ENCODE measurements around the gene CFAP92.

CFAP92 gene, protein sequence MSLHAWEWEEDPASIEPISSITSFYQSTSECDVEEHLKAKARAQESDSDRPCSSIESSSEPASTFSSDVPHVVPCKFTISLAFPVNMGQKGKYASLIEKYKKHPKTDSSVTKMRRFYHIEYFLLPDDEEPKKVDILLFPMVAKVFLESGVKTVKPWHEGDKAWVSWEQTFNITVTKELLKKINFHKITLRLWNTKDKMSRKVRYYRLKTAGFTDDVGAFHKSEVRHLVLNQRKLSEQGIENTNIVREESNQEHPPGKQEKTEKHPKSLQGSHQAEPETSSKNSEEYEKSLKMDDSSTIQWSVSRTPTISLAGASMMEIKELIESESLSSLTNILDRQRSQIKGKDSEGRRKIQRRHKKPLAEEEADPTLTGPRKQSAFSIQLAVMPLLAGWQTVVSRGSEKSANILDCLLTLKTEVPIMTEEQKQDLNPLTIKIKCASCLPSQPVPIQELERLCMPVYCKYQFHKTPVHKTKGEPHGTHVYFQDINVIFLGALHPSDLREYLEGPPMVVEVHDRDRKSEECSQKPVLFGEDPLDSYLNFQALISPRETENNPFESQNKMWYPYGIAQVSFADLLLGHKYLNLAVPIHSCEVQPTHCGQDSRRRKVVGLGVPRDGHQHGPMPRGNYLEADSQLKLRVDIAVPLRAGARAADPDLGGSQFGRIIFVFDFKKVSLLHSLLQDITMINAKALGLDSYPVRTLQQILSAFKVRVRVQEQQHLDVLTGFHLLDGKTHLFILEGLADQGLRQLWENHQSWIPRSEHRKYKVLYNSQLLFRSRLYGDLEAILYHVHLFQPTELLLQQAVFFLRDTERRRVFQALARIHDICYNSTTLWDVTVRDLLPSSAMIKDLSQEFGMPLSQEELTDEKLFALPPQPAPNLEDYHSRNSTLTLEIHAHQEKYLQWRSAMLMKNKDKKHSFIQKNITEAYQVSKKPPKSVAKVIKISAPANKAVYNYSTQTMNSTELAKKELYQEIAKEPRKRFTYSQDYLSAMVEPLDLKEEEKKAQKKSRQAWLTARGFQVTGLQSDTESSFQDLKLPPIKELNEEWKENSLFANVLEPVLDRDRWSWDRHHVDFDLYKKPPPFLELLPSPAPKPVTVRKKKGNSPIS

DNA sequence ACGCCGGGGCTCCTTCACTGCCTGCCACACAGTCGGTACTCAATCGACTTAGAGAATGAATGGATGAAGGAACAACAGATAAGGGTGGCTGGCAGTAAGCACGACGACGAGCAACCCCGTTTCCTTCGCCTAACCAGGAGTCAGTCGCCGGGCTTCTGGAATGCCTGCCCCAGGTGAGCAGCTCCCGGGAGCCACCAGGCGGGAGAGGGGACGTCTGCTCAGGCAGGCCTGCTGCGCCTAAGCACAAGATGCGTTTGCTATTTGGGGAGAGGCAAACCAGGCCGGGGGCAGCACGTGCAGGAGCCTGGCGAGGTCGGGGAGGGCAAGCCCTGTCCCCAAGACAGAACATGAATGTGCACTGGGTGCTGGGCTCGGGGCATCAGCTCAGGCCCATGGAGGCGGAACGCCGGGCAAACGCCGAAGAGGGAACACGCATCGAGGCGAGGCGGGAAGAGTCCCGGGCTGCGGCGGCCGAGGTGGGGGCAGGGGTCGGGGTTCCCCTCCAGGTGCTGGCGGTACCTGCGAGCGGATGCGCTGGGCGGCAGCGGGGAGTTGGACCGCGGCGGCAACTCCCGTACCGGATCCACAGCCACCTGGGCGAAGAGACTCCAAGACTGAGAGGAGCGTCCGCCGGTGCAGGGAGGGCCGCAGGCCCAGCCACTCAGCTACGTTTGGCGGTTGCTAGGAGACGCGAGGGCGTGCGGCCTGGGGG lies at the start of gene CFAP92:
CFAP92 (minus strand) TSS at position 616 of the 712 bp plus-strand sequence. CDS start 772 bp downstream, outside the sequence.
- DNase-seq: peak; percentile 97

DNA sequence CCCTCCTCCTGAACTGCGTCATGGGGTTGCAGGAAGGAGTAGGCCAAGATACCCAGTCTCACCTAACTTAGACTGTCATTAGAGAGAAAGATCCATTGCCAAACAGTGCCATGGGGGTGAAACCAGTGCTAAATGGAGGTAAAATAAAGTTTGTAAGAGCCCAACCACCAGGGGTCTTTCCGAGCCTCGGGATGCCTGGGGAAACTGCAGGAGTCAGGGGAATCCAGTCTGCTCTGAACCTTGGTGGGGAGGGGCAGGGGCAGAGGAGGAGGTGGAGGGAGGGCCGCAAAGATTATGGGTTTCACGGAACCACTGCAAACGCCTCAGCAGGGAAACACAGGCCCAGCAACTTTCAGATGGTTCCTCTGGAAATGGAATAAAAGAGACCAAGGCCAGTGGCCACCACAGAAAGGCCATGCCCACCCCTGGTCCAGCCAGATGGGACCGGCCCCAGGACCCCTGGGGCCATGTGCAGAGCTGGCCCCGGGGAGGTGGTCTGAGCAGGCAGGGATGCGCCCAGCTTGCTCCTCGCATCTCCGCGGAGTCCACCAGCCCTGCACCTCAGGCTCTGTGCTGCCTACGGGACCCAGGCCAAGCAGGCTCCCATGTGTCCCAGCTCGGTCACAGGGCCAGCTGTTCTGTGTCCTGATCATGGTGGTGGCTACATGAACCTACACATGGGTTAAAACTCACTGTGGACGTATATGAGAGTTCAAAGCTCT lies 46.9 kb upstream of the CFAP92 start:
- DNase-seq: peak; percentile 50

DNA sequence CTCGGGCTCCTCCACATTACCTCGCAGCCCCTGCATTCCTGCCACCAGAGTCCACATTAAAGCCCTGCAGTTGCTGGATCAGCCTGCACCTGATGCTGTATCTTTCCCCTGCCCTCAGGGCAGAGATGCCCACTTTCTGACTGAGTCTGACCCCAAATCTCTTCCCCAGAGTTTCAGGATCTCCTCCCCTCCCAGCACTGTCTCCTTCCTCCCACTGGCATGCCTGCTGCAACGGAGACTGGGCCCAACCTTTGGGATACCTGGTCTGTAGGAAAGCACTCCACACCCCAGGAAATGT lies 46.1 kb upstream of the CFAP92 start:
- no peak for DNase-seq

DNA sequence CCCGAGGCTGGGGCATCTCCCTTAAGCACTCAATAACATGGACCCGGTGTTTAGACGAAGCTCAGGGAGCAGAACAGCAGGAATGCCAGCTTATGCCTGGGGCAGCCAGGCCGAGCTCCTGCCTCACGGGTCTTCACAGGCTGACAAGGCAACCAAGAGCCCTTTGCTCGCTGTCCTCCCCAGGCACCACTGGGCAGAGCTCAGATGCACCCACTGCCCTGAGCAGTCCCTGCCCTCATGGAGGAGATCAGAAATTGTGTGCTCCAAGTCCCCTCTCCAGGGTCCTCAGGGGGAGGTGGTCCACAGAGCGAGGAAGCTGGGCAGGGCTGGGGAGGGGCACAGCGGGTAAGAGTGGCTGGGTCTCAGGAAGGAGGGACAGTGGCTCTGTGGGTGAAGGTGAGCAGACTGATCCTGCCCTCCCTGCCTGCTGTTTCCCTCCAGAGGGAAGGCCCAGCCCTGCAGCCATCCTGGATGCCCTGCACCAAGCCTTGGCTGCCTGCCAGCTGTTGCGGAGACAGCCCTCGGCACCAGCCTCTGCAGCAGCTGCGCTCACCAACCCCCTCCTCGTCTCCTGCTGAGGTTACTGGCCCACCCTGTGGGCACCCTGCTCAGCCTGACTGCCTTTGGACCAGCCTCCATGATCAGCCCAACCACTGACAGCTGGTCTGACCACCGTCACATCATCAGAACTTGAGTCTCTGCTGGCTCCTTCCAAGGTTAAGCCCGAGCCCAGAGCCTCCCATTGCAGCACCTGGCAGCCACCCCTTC lies 45.6 kb upstream of the CFAP92 start:
- peak; percentile 58 for DNase-seq

DNA sequence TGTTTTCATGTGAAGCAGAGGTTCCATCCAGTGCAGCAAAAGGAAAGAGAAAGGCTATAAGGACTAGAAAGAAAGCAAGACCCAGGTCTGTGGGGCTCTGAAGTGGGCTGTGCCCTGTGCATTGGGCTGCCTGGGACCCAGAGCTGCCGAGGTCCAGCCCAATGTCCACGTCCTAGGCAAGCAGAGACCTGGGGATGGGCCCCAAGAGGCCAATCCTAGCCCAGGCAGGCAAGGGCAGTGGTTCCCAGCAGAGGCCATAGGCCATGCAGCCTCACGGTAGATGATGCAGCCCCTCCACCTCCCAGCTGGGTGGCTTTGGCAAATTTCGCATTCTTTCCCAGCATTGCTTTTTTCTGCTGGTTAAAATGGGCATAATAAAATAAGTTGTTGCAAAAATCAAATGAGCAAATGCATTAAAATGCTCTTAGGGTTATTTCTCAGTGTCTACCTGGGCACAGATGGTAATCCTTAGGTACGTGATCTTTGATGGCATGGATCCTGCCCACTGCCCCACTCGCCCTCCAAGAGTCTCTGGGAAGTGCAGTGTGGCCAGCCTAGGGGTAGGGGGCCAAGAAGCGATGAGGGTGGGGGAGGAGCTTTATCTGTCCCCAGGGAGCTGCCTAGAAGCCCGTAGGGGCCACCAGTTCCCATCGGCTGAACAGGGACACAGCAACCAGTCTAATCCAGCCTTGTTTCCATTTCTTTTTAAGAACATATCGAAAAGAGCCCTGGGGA lies 44.4 kb upstream of the CFAP92 start:
- peak; percentile 52 for DNase-seq

DNA sequence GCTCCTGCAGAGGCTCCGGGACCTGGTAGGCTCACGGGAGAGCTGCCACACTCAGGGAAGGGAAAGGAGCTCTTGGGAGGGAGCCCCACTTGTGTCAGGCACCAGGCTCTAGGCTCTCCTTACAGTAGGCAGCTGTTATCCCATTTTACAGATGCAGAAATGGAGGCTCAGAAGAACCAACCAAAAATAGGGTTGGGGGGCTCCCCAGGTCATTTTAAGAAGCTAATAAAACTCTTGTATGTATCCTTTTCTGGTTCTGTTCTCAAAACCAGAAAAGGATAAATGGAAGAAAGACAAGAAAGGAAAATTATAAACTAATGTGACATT lies 43.2 kb upstream of the CFAP92 start:
- no peak for DNase-seq

DNA sequence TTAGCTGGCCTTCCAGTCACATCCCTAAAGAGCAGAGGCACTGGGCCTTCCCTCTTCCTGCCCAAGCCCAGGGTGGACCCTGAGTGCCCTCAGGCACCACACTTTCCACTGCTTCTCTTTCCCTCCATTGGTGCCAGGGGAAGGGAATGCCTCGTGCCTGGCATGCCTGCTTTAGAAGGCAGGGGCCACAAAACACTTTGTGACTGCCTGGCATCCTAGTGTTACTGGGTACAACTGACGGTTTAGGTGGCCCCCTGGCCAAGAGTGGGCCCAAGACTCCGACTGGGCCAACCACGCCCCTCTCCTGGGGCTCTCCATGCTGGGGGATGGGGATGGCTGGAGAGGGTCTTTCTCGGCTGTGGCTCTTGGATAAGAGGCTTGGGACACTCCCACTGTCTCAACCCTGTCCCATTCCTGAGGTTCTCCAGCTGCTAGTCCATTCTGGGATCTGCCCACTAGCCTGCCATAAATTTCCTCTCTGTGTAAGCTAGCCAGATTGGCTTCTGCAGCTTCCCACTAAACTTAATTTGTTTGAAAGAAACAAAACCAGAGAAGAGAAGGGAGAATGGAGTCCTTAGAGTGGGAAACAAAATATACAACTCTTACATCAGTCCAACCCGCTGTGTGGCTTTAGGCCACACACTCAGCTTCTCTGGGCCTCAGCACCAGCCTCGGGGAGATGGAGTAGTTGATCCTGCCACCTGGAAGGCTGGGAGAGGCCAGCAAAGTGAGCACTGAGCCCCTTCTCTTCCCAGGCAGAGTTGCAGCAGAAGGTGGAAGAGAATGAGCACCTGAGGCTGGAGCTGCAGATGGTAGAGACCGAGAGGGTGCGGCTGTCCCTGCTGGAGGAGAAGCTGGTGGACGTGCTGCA lies 42.6 kb upstream of the CFAP92 start:
- peak; percentile 53 for DNase-seq

DNA sequence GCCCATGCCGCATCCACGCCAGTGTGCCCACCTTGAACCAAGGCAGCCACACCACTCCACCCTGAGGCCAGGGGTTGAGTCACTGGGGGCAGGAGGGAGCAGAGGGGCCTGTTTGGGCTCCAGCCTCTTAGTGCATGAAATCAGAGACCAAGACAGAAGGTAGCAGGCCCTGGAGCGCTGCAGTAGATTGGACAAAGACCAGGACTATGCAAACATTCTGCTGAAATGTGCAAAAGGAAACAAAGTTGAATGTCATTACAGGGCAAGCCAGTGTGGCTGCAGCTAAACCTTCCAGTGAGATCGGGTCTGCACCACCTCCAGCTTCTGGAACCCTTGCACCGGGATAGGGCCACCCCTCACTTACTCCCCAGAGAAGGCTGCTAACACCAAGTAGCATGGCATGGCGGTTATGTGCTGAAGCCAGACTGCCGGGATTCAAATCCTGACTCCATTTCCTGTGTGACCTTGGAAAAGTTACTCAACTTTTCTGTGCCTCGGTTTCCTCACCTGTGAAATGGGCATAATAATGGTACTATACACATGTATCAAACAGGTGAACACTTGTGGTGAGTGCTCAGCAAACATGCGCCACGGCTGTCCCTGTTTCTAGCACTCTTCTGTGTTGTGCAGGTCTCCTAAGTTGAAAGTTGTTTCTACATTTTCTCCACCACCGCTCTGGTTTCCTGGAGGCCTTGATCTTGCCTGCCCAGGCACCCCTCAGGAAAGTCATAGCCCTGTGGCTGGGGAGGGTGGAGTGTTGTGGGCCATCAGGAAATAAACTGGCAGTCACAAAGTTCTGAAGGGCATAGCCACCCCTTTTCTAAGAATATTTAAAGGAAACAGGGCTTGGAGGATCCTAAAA lies 41.7 kb upstream of the CFAP92 start:
- peak; percentile 57 for DNase-seq

DNA sequence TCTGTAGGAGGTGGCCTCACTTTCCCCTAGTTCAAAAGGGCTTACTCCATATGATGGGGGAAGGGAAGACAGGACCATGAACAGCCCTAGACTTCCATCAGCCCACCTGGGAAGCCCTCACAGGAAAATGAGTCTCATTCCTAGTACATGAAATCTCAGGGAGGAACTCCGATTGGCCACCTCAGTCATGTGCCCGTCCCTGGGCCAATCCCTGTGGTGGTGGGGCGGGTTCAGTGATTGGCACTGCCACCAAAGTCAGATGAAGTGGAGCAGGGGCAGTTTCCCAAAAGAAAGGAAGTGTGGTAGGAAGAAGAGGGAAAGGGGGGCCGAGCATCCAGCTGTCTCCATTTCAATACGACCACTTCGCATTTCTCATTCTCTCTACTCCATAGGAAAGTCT lies 40.8 kb upstream of the CFAP92 start:
- DNase-seq: peak; percentile 60

DNA sequence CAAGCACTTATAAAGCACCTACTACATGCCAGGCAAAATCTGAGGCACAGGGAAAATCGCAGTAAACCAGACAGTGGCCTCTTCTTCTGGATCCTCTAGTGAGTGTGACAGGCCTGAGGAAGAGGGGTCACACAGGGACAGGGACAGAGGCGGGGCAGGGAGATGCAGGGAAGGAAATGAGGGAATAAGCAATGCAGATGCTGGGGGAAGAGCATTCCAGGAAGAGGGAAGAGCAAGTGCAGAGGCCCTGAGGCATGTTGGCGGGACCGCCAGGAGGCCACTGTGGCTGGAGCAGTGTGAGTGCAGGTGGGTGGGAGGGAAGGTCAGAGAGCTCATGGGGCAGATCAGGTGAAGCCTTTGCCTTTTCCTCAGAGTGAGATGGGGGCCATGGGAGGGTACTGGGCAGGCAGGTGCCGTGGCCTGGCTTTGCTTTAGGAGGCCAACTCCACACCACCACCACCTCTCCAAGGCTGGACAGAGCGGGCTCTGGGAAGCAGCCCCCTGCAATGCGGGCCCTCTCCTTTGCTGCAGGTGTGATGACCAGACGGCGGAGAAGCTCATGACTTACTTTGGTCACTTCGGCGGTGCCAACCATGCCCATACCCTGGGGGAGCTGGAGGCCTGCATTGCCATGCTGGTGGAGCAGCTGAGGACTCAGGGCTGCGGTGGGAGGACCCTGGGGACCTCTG lies 39.9 kb upstream of the CFAP92 start:
- DNase-seq: peak; percentile 42

DNA sequence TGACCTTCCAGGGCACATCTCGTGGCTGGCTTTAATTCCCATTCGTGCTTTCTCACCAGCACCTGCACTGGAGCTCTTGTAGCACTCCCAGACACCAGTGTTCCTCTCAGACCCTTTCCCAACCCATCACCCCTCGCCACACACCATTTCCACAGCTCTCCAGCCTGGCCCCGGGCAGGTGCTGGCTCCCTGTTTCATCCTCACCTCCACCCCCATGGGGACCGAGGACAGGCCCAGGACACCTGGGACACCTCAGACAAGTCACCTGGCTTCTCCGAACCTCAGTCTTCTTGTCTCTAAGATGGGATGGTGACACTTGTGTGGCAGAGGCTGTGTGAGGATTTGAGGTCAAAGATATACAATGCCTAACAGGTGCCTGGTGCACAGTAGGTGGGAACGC lies 39.3 kb upstream of the CFAP92 start:
- DNase-seq: peak; percentile 36

DNA sequence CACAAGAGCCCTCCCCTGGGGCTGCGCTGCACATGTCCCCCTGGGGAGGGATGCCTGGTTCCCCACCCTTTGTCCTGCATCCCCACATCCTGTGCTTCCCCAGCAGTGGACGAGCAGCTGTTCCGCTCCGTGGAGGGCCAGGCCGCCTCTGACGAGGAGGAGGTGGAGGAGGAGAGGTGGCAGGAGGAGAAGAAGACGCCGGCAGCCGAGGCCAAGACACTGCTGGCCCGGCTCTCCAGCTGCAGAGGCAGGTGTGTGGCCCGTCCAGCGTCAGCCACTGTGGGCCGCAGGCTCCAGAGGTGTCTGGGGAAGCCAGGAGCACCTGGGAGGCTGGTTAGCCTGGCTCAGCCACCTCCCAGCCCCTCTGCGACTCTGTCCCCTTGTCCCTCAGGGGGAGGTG lies 38.8 kb upstream of the CFAP92 start:
- no peak for DNase-seq

DNA sequence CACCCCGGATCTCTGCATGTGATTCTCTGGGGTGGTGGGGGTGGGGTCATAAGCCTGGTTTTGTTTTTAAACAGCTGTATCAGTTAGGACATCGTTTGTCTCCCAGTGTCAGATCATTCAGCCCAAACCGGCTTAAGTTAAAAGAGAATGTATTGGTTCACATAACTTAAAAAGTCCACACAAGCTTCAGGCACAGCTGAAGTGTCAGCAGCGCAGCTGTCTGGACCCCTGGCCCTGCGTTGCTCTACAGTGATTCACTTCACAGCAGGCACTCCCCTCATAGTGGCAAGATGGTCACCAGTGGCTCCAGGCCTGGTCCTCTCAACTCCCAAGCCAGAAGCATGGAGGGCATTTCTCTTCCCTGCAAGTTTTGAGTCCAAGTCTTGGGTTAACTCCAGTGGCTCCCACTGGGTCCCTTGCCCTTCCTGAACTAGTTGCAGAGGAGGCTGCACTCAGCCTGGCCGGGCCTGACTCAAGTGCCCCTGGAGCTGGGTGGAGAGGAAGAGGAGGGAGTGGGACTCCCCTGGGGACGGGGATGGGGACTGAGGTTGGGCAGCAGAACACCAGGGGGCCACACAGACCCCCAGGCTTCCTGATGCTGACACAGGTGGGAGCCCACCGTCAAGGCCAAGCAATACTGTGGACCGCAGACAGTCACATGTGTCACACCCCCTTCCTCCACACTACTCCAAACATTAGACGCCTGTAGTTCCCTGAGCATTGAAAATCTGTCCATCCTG lies 37.8 kb upstream of the CFAP92 start:
- DNase-seq: peak; percentile 27

DNA sequence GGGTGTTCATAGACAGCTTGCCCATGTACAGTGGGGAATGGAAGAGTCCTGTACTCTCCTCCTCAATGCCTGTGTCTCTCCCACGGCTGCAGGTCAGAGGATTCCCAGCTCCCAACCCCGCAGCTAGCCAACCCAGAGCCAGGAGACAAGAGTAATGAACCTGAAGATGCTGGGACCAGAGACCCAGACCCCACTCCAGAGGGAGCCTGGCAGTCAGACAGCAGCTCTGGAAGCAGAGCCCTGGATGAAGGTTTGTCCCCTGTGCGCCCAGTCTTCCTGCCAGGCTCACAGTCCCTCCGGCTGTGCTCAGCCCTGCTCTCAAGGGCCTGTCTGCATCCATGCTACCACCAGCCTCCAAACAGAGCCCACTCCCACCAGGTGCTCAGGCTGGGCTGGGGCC lies 36.7 kb upstream of the CFAP92 start:
- peak; percentile 21 for DNase-seq

DNA sequence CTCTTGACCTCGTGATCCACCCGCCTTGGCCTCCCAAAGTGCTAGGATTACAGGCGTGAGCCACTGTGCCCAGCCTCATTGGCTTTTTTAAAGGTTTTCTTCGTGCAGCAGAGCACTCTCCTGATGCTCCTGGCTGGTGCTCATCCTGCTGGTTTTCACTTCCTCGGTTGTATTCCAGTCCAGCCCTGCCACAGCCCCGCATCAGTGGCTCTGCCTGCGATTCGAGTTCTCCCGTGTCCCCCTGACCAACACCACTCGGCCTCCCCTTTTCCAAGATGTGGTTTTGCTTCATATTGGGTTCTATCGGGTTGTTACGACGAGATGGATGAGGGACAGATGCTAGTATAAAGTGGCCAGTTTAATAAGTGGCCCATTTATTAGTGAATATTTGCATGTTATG lies 35.0 kb upstream of the CFAP92 start:
- peak; percentile 27 for DNase-seq

DNA sequence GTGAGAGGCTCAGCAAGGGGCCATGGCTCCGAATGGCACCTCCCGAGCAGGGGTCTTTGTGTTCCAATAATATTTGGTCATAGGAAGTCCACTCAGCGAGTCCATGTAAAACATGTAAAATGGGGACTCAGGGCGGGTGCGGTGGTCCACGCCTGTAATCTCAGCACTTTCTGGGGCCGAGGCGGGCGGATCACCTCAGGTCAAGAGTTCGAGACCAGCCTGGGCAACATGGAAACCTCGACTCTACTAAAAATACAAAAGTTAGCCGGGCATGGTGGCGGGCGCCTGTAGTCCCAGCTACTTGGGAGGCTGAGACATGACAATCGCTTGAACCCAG lies 33.6 kb upstream of the CFAP92 start:
- no peak for DNase-seq

DNA sequence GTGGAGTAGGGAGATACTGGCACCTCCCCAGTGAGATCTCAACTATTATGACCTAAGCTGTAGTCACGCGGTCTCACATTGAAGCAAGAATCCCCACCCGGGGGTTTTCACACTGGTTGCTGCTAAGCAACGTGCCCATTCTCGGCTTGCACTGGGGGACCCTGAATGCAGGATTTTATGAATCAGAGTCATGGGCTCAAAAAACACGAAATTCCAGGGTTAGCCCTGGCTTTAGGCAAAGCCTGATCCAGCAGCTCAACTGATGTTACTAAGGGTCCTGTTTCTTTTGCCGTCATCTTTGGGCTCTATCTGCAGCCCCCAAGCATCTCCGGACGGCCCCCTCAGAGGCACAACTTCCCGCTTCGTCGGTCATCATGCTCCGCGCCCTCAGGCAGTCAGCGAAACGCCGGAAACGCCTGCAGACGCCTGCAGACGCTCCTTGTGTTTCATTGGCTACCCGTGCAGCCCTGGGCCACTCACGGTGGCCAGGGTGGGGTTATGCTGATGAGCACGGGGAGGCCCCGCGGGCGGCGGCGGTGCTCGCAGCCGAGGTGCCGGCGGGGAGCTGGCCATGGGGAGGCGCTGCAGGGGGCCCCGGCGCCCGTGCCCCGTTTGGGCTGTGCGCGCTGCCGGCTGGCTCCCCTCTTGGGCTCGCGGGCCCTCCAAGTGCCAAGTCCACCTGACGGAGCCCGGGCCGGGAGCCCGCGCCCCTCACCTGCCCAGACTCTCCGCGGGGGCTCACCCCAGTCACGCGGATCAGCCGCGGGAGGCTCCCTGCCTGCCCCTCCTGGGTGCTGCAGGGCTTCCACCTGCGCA lies 33.1 kb upstream of the CFAP92 start:
- DNase-seq: peak; percentile 96

Measured in activated effector memory CD4-positive, alpha-beta T cell treated with anti-CD3 and anti-CD28 coated beads, Interleukin-2, amount 50 U/mL, for 16 hours (primary cell).